ENCODE results near the gene MFSD8.

MFSD8 gene

DNA sequence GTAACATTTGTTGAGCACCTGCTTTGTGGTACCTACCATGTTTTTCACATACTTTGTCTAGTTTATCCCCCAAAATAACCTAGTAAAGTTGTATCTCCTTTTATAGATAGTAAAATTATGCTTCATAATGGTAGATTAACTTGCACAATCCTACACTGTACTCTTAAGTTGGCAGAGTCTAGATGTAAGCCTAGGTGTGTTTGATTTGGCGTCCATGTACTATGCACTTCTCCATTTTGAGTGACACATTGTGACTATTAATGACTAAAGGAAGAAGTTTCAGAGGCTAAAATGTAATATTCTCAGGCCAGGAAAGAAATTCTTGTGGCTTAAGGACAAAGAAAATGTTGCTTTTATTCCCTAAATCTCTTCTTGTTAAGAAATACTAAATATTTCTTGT lies 68.9 kb downstream of the MFSD8 start:
- H2BK12ac ChIP-seq (ENCODE audit: low read length), result no peak overlapping the region
- no peak overlapping the region for H3K4me2 ChIP-seq (ENCODE audit: insufficient read depth, low read length, poor library complexity, severe bottlenecking)
- no peak overlapping the region for H3K14ac ChIP-seq (ENCODE audit: low read length)
- H3K27ac ChIP-seq (replicated peaks; ENCODE audit: low read length), result no peak overlapping the region
- no peak overlapping the region for H3K9ac ChIP-seq (ENCODE audit: low read depth, low read length, poor library complexity)
- H3K18ac ChIP-seq (ENCODE audit: low read length), result no peak overlapping the region
- H3K23ac ChIP-seq (ENCODE audit: low read depth, low read length, poor library complexity), result no peak overlapping the region
- H4K8ac ChIP-seq (ENCODE audit: low read depth, low read length), result no peak overlapping the region
- H2BK120ac ChIP-seq (ENCODE audit: low read depth, low read length), result no peak overlapping the region
- H2AFZ ChIP-seq (ENCODE audit: low read length), result no peak overlapping the region
- no peak for DNase-seq (ENCODE audit: low spot score)
- H2BK15ac ChIP-seq (ENCODE audit: low read length), result no peak overlapping the region
- H2AK5ac ChIP-seq (ENCODE audit: low read depth, low read length), result no peak overlapping the region
- WGBS, 2 donors (ENCODE audit: extremely low coverage in 2 of 2, insufficient read length in 2 of 2, insufficient replicate concordance in 1 of 2), result no CpG with 5 or more reads among the region's 1 CpG
- no peaks in the 10 kb centered on the region for H3K4me1 ChIP-seq (ENCODE audit: control insufficient read depth in 2 of 2, insufficient read depth in 1 of 2, low read depth in 1 of 2, low read length in 2 of 2)
- no peak overlapping the region for H2BK5ac ChIP-seq (ENCODE audit: low read length)
- H3K36me3 ChIP-seq (replicated peaks in 1 of 2; ENCODE audit: control insufficient read depth in 2 of 2, insufficient read depth in 2 of 2, low read length in 2 of 2), result peaks cover 7 to 89% of the 10 kb centered on the region in 2 donors
- no peak overlapping the region for H3K4me3 ChIP-seq (ENCODE audit: low read length in 2 of 2)
- no peak overlapping the region for H4K91ac ChIP-seq (ENCODE audit: low read depth, low read length, poor library complexity)
- H3K79me1 ChIP-seq (ENCODE audit: low read depth, low read length), result no peaks in the 10 kb centered on the region
- H3K27me3 ChIP-seq (ENCODE audit: control insufficient read depth in 3 of 3, insufficient read depth in 3 of 3, low read depth in 1 of 3, low read length in 3 of 3), result no peaks in the 10 kb centered on the region
- no peak overlapping the region for H3K4ac ChIP-seq (ENCODE audit: low read length)
- no peaks in the 10 kb centered on the region for H3K9me3 ChIP-seq (replicated peaks in 1 of 2; ENCODE audit: control insufficient read depth in 2 of 2, insufficient read depth in 1 of 2, low read depth in 1 of 2, low read length in 2 of 2)

DNA sequence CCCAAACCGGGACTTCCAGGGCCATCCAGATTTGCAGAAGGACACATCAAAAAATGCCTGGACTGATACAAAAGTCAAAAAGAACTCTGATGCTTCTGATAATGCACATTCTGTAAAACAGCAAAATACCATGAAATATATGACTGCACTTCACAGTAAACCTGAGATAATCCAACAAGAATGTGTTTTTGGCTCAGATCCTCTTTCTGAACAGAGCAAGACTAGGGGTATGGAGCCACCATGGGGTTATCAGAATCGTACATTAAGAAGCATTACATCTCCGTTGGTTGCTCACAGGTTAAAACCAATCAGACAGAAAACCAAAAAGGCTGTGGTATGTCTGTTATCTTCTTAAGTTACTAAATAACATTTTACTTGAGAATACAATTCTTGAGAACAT lies 75.1 kb downstream of the MFSD8 start:
- H3K4me1 ChIP-seq (ENCODE audit: control insufficient read depth in 2 of 2, insufficient read depth in 1 of 2, low read depth in 1 of 2, low read length in 2 of 2), result no peaks in the 10 kb centered on the region
- peaks cover 2% of the 10 kb centered on the region for H3K79me1 ChIP-seq (ENCODE audit: low read depth, low read length)
- H2BK5ac ChIP-seq (ENCODE audit: low read length), result no peak overlapping the region
- no peak overlapping the region for H2BK12ac ChIP-seq (ENCODE audit: low read length)
- H3K14ac ChIP-seq (ENCODE audit: low read length), result no peak overlapping the region
- no peak overlapping the region for H3K27ac ChIP-seq (replicated peaks; ENCODE audit: low read length)
- no peak overlapping the region for H3K23ac ChIP-seq (ENCODE audit: low read depth, low read length, poor library complexity)
- H3K4ac ChIP-seq (ENCODE audit: low read length), result no peak overlapping the region
- no peak overlapping the region for H4K91ac ChIP-seq (ENCODE audit: low read depth, low read length, poor library complexity)
- H3K9me3 ChIP-seq (replicated peaks in 1 of 2; ENCODE audit: control insufficient read depth in 2 of 2, insufficient read depth in 1 of 2, low read depth in 1 of 2, low read length in 2 of 2), result no peaks in the 10 kb centered on the region
- no peaks in the 10 kb centered on the region for H3K27me3 ChIP-seq (ENCODE audit: control insufficient read depth in 3 of 3, insufficient read depth in 3 of 3, low read depth in 1 of 3, low read length in 3 of 3)
- no peak overlapping the region for H3K4me2 ChIP-seq (ENCODE audit: insufficient read depth, low read length, poor library complexity, severe bottlenecking)
- no peak for DNase-seq (ENCODE audit: low spot score)
- H2AFZ ChIP-seq (ENCODE audit: low read length), result no peak overlapping the region
- no peak overlapping the region for H3K18ac ChIP-seq (ENCODE audit: low read length)
- H3K36me3 ChIP-seq (replicated peaks in 1 of 2; ENCODE audit: control insufficient read depth in 2 of 2, insufficient read depth in 2 of 2, low read length in 2 of 2), result peaks cover 11 to 100% of the 10 kb centered on the region in 2 donors
- no peak overlapping the region for H4K8ac ChIP-seq (ENCODE audit: low read depth, low read length)
- no peak overlapping the region for H2BK120ac ChIP-seq (ENCODE audit: low read depth, low read length)
- no peak overlapping the region for H3K9ac ChIP-seq (ENCODE audit: low read depth, low read length, poor library complexity)
- H2AK5ac ChIP-seq (ENCODE audit: low read depth, low read length), result no peak overlapping the region
- no peak overlapping the region for H2BK15ac ChIP-seq (ENCODE audit: low read length)
- no peak overlapping the region for H3K4me3 ChIP-seq (ENCODE audit: low read length in 2 of 2)
- no CpG with 5 or more reads among the region's 3 CpGs for WGBS, 2 donors (ENCODE audit: extremely low coverage in 2 of 2, insufficient read length in 2 of 2, insufficient replicate concordance in 1 of 2)

GRCh38 chr4:127888559-127888958 lies 76.4 kb downstream of the MFSD8 start:
- Histone ChIP-seq H3K4me2 (ENCODE audit: insufficient read depth, low read length, poor library complexity, severe bottlenecking) (no peak overlapping the region), H3K4ac (ENCODE audit: low read length) (no peak overlapping the region)

DNA sequence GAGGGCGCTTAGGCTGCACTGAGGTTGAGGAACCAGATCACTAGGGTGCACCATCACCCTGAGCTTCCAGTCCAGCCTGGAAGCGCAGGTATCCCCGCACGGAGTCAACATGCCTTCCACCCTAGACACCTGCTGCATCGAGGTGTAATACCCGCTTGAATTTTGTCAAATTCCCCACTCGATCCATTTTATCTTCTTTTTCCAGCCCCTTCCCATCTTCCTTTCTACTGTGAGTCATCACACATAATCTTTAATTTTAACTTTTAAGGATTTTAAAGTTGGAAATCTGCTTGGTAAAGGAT lies 83.5 kb downstream of the MFSD8 start:
- Histone ChIP-seq H3K27ac (replicated peaks; ENCODE audit: low read length) (peak overlapping the region; percentile 96), H3K14ac (ENCODE audit: low read length) (no peak overlapping the region), H4K8ac (ENCODE audit: low read depth, low read length) (no peak overlapping the region), H3K4me1 (ENCODE audit: control insufficient read depth in 2 of 2, insufficient read depth in 1 of 2, low read depth in 1 of 2, low read length in 2 of 2) (peaks cover 0 to 2% of the 10 kb centered on the region in 2 donors), H3K4me2 (ENCODE audit: insufficient read depth, low read length, poor library complexity, severe bottlenecking) (peak overlapping the region; percentile 87), H3K18ac (ENCODE audit: low read length) (no peak overlapping the region), H2BK120ac (ENCODE audit: low read depth, low read length) (no peak overlapping the region), H3K4ac (ENCODE audit: low read length) (no peak overlapping the region), H2AK5ac (ENCODE audit: low read depth, low read length) (no peak overlapping the region), H2BK15ac (ENCODE audit: low read length) (no peak overlapping the region), H2AFZ (ENCODE audit: low read length) (peak overlapping the region; percentile 97), H3K27me3 (ENCODE audit: control insufficient read depth in 3 of 3, insufficient read depth in 3 of 3, low read depth in 1 of 3, low read length in 3 of 3) (no peaks in the 10 kb centered on the region), H4K91ac (ENCODE audit: low read depth, low read length, poor library complexity) (no peak overlapping the region), H2BK5ac (ENCODE audit: low read length) (peak overlapping the region; percentile 85), H3K23ac (ENCODE audit: low read depth, low read length, poor library complexity) (no peak overlapping the region), H3K9me3 (replicated peaks in 1 of 2; ENCODE audit: control insufficient read depth in 2 of 2, insufficient read depth in 1 of 2, low read depth in 1 of 2, low read length in 2 of 2) (no peaks in the 10 kb centered on the region), H3K79me1 (ENCODE audit: low read depth, low read length) (no peaks in the 10 kb centered on the region), H3K36me3 (replicated peaks in 1 of 2; ENCODE audit: control insufficient read depth in 2 of 2, insufficient read depth in 2 of 2, low read length in 2 of 2) (peaks cover 5 to 51% of the 10 kb centered on the region in 2 donors), H2BK12ac (ENCODE audit: low read length) (no peak overlapping the region), H3K4me3 (ENCODE audit: low read length in 2 of 2) (peak overlapping the region; percentile 82 to 90), H3K9ac (ENCODE audit: low read depth, low read length, poor library complexity) (peak overlapping the region; percentile 95)
- DNase-seq (ENCODE audit: low spot score), result no peak
- no CpG with 5 or more reads among the region's 7 CpGs for WGBS, 2 donors (ENCODE audit: extremely low coverage in 2 of 2, insufficient read length in 2 of 2, insufficient replicate concordance in 1 of 2)

More at GRCh38 chr4:127888559-127888958, 76.4 kb downstream of the MFSD8 start:
- no peak overlapping the region for H3K23ac ChIP-seq (ENCODE audit: low read depth, low read length, poor library complexity)
- no peak overlapping the region for H3K4me3 ChIP-seq (ENCODE audit: low read length in 2 of 2)
- H3K79me1 ChIP-seq (ENCODE audit: low read depth, low read length), result peaks cover 2% of the 10 kb centered on the region
- H3K9me3 ChIP-seq (replicated peaks in 1 of 2; ENCODE audit: control insufficient read depth in 2 of 2, insufficient read depth in 1 of 2, low read depth in 1 of 2, low read length in 2 of 2), result no peaks in the 10 kb centered on the region
- no peak overlapping the region for H2AK5ac ChIP-seq (ENCODE audit: low read depth, low read length)
- H2BK5ac ChIP-seq (ENCODE audit: low read length), result no peak overlapping the region
- no peak overlapping the region for H4K91ac ChIP-seq (ENCODE audit: low read depth, low read length, poor library complexity)
- no peak overlapping the region for H2BK15ac ChIP-seq (ENCODE audit: low read length)
- H2AFZ ChIP-seq (ENCODE audit: low read length), result no peak overlapping the region
- no peak overlapping the region for H2BK12ac ChIP-seq (ENCODE audit: low read length)
- H3K27ac ChIP-seq (replicated peaks; ENCODE audit: low read length), result no peak overlapping the region
- H3K9ac ChIP-seq (ENCODE audit: low read depth, low read length, poor library complexity), result no peak overlapping the region
- no peak overlapping the region for H3K14ac ChIP-seq (ENCODE audit: low read length)
- H3K27me3 ChIP-seq (ENCODE audit: control insufficient read depth in 3 of 3, insufficient read depth in 3 of 3, low read depth in 1 of 3, low read length in 3 of 3), result no peaks in the 10 kb centered on the region
- no peak overlapping the region for H4K8ac ChIP-seq (ENCODE audit: low read depth, low read length)
- no peak overlapping the region for H3K18ac ChIP-seq (ENCODE audit: low read length)
- WGBS, 2 donors (ENCODE audit: extremely low coverage in 2 of 2, insufficient read length in 2 of 2, insufficient replicate concordance in 1 of 2), result no CpG with 5 or more reads among the region's 1 CpG
- H3K36me3 ChIP-seq (replicated peaks in 1 of 2; ENCODE audit: control insufficient read depth in 2 of 2, insufficient read depth in 2 of 2, low read length in 2 of 2), result peaks cover 8 to 100% of the 10 kb centered on the region in 2 donors
- DNase-seq (ENCODE audit: low spot score), result no peak
- no peaks in the 10 kb centered on the region for H3K4me1 ChIP-seq (ENCODE audit: control insufficient read depth in 2 of 2, insufficient read depth in 1 of 2, low read depth in 1 of 2, low read length in 2 of 2)
- no peak overlapping the region for H2BK120ac ChIP-seq (ENCODE audit: low read depth, low read length)
